Measurements from ENCODE around the gene OR4N2.

- TF ChIP-seq CTCF (conservative IDR thresholded peaks at IDR 0.05 in 1 of 2, IDR thresholded peaks at IDR 0.05 in 1 of 2; ENCODE audit: low read depth in 1 of 2, low read length in 2 of 2) (no peak), EZH2 (IDR thresholded peaks at IDR 0.05; ENCODE audit: low read length, missing control alignments) (no peak)
Observed at GRCh38 chr14:19754172-19754571, 49.4 kb upstream of the OR4N2 start.
